Transverse colon (tissue), 3 donors: Measurements from ENCODE around the gene IL6R.

Experiments used
- EP300 ChIP-seq: sonication (generic); formaldehyde crosslinking; IDR thresholded peaks from one replicate; pipeline ENCODE4 v1.6.1; 2017; ENCODE audit warnings: antibody characterized with exemption, low read depth
- POLR2A ChIP-seq: fragments of 450-650 bp; IDR thresholded peaks from one replicate; pipeline ENCODE4 v1.6.1; 2016; ENCODE audit warnings: antibody characterized with exemption, mild to moderate bottlenecking, moderate library complexity
- TF ChIP-seq, protein P1 (sequence below), 5 experiments: fragments of 200-600 bp in 3 of 5; fragments of 450-650 bp in 2 of 5; sonication (generic) in 3 of 5; IDR thresholded peaks; 1 replicate in 2 of 5; 2 replicates in 3 of 5; pipeline ENCODE4 v1.5.1; 2016 to 2017; ENCODE audit warnings: antibody characterized with exemption in 5 of 5, inconsistent platforms in 3 of 5, mild to moderate bottlenecking in 2 of 5, moderate library complexity in 1 of 5

DNA sequence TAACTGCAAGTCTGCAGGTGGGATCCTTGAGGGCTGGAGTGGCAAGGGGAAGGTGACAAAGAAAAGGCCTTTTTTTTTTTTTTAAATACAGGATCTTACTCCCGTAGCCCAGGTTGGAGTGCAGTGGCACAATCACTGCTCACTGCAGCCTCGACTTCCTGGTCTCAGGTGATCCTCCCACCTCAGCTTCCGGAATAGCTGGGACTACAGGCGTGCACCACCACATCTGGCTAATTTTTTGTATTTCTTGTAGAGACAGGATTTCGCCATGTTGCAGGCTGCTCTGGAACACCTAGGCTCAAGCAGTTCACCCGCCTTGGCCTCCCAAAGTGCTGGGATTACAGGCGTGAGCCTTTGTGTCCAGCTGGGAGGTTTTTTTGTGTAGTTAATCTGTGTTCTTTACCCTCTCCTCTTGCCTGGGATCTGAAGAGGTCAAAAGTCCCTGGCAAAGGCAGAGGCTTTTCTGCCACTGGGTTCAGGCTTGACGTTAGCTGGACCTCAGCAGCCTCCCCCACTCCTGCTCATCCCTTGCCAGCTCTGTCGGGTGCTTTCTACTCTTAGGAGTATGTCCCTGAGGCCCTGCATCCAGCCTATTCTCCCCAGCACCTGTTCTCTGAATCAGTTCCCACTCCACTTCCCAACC lies 5.2 kb downstream of the IL6R start:
- TF ChIP-seq, protein P1, sequence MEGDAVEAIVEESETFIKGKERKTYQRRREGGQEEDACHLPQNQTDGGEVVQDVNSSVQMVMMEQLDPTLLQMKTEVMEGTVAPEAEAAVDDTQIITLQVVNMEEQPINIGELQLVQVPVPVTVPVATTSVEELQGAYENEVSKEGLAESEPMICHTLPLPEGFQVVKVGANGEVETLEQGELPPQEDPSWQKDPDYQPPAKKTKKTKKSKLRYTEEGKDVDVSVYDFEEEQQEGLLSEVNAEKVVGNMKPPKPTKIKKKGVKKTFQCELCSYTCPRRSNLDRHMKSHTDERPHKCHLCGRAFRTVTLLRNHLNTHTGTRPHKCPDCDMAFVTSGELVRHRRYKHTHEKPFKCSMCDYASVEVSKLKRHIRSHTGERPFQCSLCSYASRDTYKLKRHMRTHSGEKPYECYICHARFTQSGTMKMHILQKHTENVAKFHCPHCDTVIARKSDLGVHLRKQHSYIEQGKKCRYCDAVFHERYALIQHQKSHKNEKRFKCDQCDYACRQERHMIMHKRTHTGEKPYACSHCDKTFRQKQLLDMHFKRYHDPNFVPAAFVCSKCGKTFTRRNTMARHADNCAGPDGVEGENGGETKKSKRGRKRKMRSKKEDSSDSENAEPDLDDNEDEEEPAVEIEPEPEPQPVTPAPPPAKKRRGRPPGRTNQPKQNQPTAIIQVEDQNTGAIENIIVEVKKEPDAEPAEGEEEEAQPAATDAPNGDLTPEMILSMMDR (IDR thresholded peaks at IDR 0.05), result no peak
- TF ChIP-seq EP300 (no peak), POLR2A (no peak)
